ENCODE data around the gene MARK1.

DNA sequence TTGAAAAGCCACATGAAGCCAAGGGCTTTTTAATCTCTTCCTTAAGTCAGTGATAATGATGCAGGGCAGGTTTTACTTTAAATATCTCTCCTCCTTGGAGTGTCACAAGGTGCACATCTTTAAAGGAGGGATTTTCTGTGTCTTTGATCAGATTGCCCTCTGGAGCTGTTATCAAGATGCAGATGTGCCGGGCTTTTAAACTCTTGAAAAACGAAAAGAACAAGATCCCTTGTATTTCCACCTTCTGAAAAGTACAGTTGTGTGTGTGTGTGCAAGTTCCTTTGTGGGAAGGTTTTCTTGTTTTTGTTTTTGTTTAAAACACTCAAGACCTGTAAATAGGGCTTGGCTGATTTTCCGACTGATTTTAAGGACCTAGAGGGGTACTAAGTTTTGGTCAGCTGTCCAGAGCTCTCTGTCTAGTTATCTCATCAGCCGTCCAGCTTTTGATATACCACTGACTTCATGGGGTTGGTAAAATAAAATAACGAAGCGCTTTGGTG lies 1.6 kb downstream of the MARK1 start:
- no peak for TF ChIP-seq POLR2A (IDR thresholded peaks at IDR 0.05)
- TF ChIP-seq, protein P1, sequence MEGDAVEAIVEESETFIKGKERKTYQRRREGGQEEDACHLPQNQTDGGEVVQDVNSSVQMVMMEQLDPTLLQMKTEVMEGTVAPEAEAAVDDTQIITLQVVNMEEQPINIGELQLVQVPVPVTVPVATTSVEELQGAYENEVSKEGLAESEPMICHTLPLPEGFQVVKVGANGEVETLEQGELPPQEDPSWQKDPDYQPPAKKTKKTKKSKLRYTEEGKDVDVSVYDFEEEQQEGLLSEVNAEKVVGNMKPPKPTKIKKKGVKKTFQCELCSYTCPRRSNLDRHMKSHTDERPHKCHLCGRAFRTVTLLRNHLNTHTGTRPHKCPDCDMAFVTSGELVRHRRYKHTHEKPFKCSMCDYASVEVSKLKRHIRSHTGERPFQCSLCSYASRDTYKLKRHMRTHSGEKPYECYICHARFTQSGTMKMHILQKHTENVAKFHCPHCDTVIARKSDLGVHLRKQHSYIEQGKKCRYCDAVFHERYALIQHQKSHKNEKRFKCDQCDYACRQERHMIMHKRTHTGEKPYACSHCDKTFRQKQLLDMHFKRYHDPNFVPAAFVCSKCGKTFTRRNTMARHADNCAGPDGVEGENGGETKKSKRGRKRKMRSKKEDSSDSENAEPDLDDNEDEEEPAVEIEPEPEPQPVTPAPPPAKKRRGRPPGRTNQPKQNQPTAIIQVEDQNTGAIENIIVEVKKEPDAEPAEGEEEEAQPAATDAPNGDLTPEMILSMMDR (IDR thresholded peaks at IDR 0.05), result no peak

Measured in ovary (tissue), 3 donors.